Liver (tissue), 3 donors: ENCODE measurements around the gene CSAD.

ENCODE experiments used
- EGR1 ChIP-seq, 2 donors: IDR thresholded peaks; 2 replicates each; pipeline ENCODE4 v1.6.1; 2016 to 2018; ENCODE audit warnings: antibody characterized with exemption in 2 of 2, low read depth in 2 of 2
- GABPA ChIP-seq, 2 donors: IDR thresholded peaks in 1 of 2; conservative IDR thresholded peaks in 1 of 2; 2 replicates each; pipeline ENCODE4 v1.6.1; 2016; ENCODE audit warnings: antibody characterized with exemption in 2 of 2, mild to moderate bottlenecking in 1 of 2, moderate library complexity in 1 of 2
- JUND ChIP-seq, 2 donors: IDR thresholded peaks; 2 replicates each; pipeline ENCODE4 v1.6.1; 2016; ENCODE audit warnings: antibody characterized with exemption in 2 of 2
- RAD21 ChIP-seq, 2 donors: IDR thresholded peaks; 2 replicates each; pipeline ENCODE4 v1.6.1; 2016; ENCODE audit warnings: antibody characterized with exemption in 2 of 2, mild to moderate bottlenecking in 2 of 2
- RXRA ChIP-seq, 2 donors: IDR thresholded peaks; 2 replicates each; pipeline ENCODE4 v1.6.1; 2017 to 2018; ENCODE audit warnings: antibody characterized with exemption in 2 of 2, mild to moderate bottlenecking in 1 of 2
- SP1 ChIP-seq: IDR thresholded peaks from 2 replicates; pipeline ENCODE4 v1.6.1; 2018; ENCODE audit warnings: antibody characterized with exemption, mild to moderate bottlenecking
- TAF1 ChIP-seq: conservative IDR thresholded peaks from 2 replicates; pipeline ENCODE4 v1.6.1; 2016; ENCODE audit warnings: antibody characterized with exemption, mild to moderate bottlenecking
- YY1 ChIP-seq: IDR thresholded peaks from 2 replicates; pipeline ENCODE4 v1.6.1; 2016; ENCODE audit warnings: antibody characterized with exemption, mild to moderate bottlenecking
- TF ChIP-seq, protein P1 (sequence below): fragments of 150-350 bp; IDR thresholded peaks from 2 replicates; pipeline ENCODE4 v1.5.1; 2017; ENCODE audit warnings: improper control_type of control experiment, low read depth, low read length; ENCODE audit not compliant: missing input control
- TF ChIP-seq, protein P2 (sequence below): IDR thresholded peaks from 2 replicates; pipeline ENCODE4 v1.6.1; 2016; ENCODE audit warnings: antibody characterized with exemption, mild to moderate bottlenecking
- TF ChIP-seq, protein P3 (sequence below): IDR thresholded peaks from 2 replicates; pipeline ENCODE4 v1.6.1; 2016; ENCODE audit warnings: antibody characterized with exemption
- donor health status: healthy.
- donor health status: healthy.

DNA sequence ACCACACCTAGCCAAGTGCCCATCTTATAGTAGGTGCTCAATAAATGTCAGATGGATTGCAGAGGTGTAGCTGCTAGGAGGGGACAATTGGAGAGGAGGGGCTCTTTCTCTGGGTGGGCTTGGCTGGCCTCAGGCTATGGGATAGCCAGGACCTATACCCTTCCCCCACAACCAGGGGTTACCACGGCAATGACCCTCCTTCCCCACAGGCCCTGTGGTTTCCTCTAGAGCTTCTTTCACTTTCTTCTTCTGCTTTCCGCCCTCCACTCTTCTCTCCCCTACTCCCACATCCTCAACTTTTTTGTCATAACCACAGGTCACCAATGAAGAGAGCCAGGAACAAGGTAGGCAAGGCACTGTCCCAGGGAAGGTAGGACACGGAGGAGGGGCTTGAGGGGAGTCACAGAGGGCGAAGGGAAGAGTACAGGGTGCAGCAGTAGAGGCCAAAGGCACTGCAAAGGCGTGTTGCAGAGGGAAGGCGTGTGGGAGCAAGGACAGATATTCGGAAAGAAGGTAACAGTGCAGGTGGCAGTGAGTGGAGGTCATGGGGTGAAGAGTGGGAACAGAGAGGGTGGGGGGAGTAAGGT lies 28.2 kb upstream of the CSAD start:
- TF ChIP-seq, protein P1, sequence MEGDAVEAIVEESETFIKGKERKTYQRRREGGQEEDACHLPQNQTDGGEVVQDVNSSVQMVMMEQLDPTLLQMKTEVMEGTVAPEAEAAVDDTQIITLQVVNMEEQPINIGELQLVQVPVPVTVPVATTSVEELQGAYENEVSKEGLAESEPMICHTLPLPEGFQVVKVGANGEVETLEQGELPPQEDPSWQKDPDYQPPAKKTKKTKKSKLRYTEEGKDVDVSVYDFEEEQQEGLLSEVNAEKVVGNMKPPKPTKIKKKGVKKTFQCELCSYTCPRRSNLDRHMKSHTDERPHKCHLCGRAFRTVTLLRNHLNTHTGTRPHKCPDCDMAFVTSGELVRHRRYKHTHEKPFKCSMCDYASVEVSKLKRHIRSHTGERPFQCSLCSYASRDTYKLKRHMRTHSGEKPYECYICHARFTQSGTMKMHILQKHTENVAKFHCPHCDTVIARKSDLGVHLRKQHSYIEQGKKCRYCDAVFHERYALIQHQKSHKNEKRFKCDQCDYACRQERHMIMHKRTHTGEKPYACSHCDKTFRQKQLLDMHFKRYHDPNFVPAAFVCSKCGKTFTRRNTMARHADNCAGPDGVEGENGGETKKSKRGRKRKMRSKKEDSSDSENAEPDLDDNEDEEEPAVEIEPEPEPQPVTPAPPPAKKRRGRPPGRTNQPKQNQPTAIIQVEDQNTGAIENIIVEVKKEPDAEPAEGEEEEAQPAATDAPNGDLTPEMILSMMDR = no peak
- TF ChIP-seq JUND (IDR thresholded peaks at IDR 0.05) = no peak
- TF ChIP-seq, protein P2, sequence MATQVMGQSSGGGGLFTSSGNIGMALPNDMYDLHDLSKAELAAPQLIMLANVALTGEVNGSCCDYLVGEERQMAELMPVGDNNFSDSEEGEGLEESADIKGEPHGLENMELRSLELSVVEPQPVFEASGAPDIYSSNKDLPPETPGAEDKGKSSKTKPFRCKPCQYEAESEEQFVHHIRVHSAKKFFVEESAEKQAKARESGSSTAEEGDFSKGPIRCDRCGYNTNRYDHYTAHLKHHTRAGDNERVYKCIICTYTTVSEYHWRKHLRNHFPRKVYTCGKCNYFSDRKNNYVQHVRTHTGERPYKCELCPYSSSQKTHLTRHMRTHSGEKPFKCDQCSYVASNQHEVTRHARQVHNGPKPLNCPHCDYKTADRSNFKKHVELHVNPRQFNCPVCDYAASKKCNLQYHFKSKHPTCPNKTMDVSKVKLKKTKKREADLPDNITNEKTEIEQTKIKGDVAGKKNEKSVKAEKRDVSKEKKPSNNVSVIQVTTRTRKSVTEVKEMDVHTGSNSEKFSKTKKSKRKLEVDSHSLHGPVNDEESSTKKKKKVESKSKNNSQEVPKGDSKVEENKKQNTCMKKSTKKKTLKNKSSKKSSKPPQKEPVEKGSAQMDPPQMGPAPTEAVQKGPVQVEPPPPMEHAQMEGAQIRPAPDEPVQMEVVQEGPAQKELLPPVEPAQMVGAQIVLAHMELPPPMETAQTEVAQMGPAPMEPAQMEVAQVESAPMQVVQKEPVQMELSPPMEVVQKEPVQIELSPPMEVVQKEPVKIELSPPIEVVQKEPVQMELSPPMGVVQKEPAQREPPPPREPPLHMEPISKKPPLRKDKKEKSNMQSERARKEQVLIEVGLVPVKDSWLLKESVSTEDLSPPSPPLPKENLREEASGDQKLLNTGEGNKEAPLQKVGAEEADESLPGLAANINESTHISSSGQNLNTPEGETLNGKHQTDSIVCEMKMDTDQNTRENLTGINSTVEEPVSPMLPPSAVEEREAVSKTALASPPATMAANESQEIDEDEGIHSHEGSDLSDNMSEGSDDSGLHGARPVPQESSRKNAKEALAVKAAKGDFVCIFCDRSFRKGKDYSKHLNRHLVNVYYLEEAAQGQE = no peak
- TF ChIP-seq, protein P3, sequence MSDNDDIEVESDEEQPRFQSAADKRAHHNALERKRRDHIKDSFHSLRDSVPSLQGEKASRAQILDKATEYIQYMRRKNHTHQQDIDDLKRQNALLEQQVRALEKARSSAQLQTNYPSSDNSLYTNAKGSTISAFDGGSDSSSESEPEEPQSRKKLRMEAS = no peak
- TF ChIP-seq SP1 = no peak
- TF ChIP-seq YY1 = no peak
- no peak for TF ChIP-seq RAD21 (IDR thresholded peaks at IDR 0.05)
- no peak for TF ChIP-seq GABPA (IDR thresholded peaks at IDR 0.05 in 1 of 2, conservative IDR thresholded peaks at IDR 0.05 in 1 of 2)
- TF ChIP-seq RXRA (IDR thresholded peaks at IDR 0.05) = no peak
- TF ChIP-seq EGR1 (IDR thresholded peaks at IDR 0.05; ENCODE audit: low read depth in 2 of 2) = no peak
- no peak for TF ChIP-seq TAF1
